ENCODE measurements around the gene ARMC8. TPM values are rescaled to one million over a fixed set of nuclear protein-coding genes. Genes with fewer than 3 reads are reported as not detected.

Gene ARMC8
- total RNA-seq, 1 donor from 2014 or later = 42.5 TPM

GRCh38 chr3:138327831-138328230 lies 140.7 kb downstream of the ARMC8 start:
- Histone ChIP-seq H3K36me3 (ENCODE audit: control insufficient read depth, insufficient read depth, low read length) (no peaks in the 10 kb centered on the region), H3K27me3 (ENCODE audit: control insufficient read depth, insufficient read depth, low read length) (no peaks in the 10 kb centered on the region), H3K4me3 (ENCODE audit: low read depth, low read length) (no peak overlapping the region)
- DNase-seq (ENCODE audit: low read depth) = no peak
- no peak for TF ChIP-seq CTCF (IDR thresholded peaks at IDR 0.05; ENCODE audit: insufficient read depth, low read length, poor library complexity, severe bottlenecking)

- H3K27me3 ChIP-seq (ENCODE audit: control insufficient read depth, insufficient read depth, low read length) = no peaks in the 10 kb centered on the region
- DNase-seq (ENCODE audit: low read depth) = no peak
- no peak for TF ChIP-seq CTCF (IDR thresholded peaks at IDR 0.05; ENCODE audit: insufficient read depth, low read length, poor library complexity, severe bottlenecking)
- H3K4me3 ChIP-seq (ENCODE audit: low read depth, low read length) = no peak overlapping the region
- no peaks in the 10 kb centered on the region for H3K36me3 ChIP-seq (ENCODE audit: control insufficient read depth, insufficient read depth, low read length)
These were observed 141.2 kb downstream of the ARMC8 start for GRCh38 chr3:138328341-138328740.

- peak within 1 kb of the TSS; percentile 61 for H3K4me3 ChIP-seq (ENCODE audit: low read depth, low read length)
- peak; percentile 56 for DNase-seq (ENCODE audit: low read depth)
- no peaks in the 10 kb centered on the region for H3K27me3 ChIP-seq (ENCODE audit: control insufficient read depth, insufficient read depth, low read length)
- no peaks in the 10 kb centered on the region for H3K36me3 ChIP-seq (ENCODE audit: control insufficient read depth, insufficient read depth, low read length)
- TF ChIP-seq CTCF (IDR thresholded peaks at IDR 0.05; ENCODE audit: insufficient read depth, low read length, poor library complexity, severe bottlenecking) = peak; percentile 88
These were observed 142.3 kb downstream of the ARMC8 start, which contains the start of gene NME9 for GRCh38 chr3:138329127-138329983. Gene NME9, minus strand, starts transcription at chr3:138329851. Its CDS starts 516 bp downstream, at chr3:138329335.

- TF ChIP-seq CTCF (IDR thresholded peaks at IDR 0.05; ENCODE audit: insufficient read depth, low read length, poor library complexity, severe bottlenecking) = no peak
- peaks cover 2% of the 10 kb centered on the region for H3K27me3 ChIP-seq (ENCODE audit: control insufficient read depth, insufficient read depth, low read length)
- H3K36me3 ChIP-seq (ENCODE audit: control insufficient read depth, insufficient read depth, low read length) = no peaks in the 10 kb centered on the region
These were observed 142.8 kb downstream of the ARMC8 start for GRCh38 chr3:138329984-138330293.

GRCh38 chr3:138331143-138331894 lies 144.2 kb downstream of the ARMC8 start:
- H3K27me3 ChIP-seq (ENCODE audit: control insufficient read depth, insufficient read depth, low read length) = peaks cover 2% of the 10 kb centered on the region
- no peak for DNase-seq (ENCODE audit: low read depth)
- peak; percentile 32 for TF ChIP-seq CTCF (IDR thresholded peaks at IDR 0.05; ENCODE audit: insufficient read depth, low read length, poor library complexity, severe bottlenecking)
- H3K36me3 ChIP-seq (ENCODE audit: control insufficient read depth, insufficient read depth, low read length) = no peaks in the 10 kb centered on the region
- H3K4me3 ChIP-seq (ENCODE audit: low read depth, low read length) = no peak overlapping the region

More at GRCh38 chr3:138329984-138330293, 142.8 kb downstream of the ARMC8 start:
- peak overlapping the region; percentile 61 for H3K4me3 ChIP-seq (ENCODE audit: low read depth, low read length)
- no peak for DNase-seq (ENCODE audit: low read depth)
